SK-N-MC (cell line): Measurements from ENCODE around the gene MYF5.

ENCODE experiments used
- EZH2 ChIP-seq: fragments of 200-600 bp; sonication (generic); IDR thresholded peaks from one replicate; pipeline ENCODE4 v1.6.1; 2017; ENCODE audit warnings: antibody characterized with exemption
- FOXP2 ChIP-seq: optimal IDR thresholded peaks from 2 replicates; pipeline ENCODE3; 2011; ENCODE audit warnings: mild to moderate bottlenecking, moderate library complexity; ENCODE audit not compliant: insufficient read depth; ENCODE audit errors: extremely low read length, control extremely low read depth
- POLR2AphosphoS5 ChIP-seq: IDR thresholded peaks from 2 replicates; pipeline ENCODE4 v1.6.1; 2012; ENCODE audit warnings: mild to moderate bottlenecking, low read depth, low read length, borderline replicate concordance

- TF ChIP-seq EZH2 (no peak), POLR2AphosphoS5 (no peak), FOXP2 (no peak)
These were observed 8.3 kb upstream of the MYF5 start for GRCh38 chr12:80708259-80708974.
